Loucy (cell line): ENCODE measurements around the gene MCEE.

ENCODE experiments used
- H2AFZ ChIP-seq: fragments of 200-600 bp; sonication (generic); 2 replicates; pipeline ENCODE4 v1.6.0; 2016; ENCODE audit warnings: antibody characterized with exemption, mild to moderate bottlenecking, low read length, moderate library complexity
- H3F3A ChIP-seq: fragments of 200-600 bp; 2 replicates; pipeline ENCODE4 v1.6.0; 2016; ENCODE audit warnings: antibody characterized with exemption, low read depth, mild to moderate bottlenecking
- H3K27me3 ChIP-seq: fragments of 200-600 bp; sonication (generic); 2 replicates; pipeline ENCODE4 v1.6.1; 2014; ENCODE audit warnings: low read length, mild to moderate bottlenecking; ENCODE audit not compliant: insufficient read depth, poor library complexity, severe bottlenecking
- H3K36me3 ChIP-seq: fragments of 200-600 bp; sonication (generic); 2 replicates; pipeline ENCODE4 v1.6.1; 2016; ENCODE audit warnings: low read length; ENCODE audit not compliant: insufficient read depth
- H3K4me1 ChIP-seq: fragments of 200-600 bp; sonication (generic); 2 replicates; pipeline ENCODE4 v1.5.1; 2014; ENCODE audit warnings: low read length, mild to moderate bottlenecking; ENCODE audit not compliant: insufficient read depth, poor library complexity, severe bottlenecking
- H3K4me2 ChIP-seq: fragments of 200-600 bp; sonication (generic); 2 replicates; pipeline ENCODE4 v1.6.0; 2014; ENCODE audit warnings: antibody characterized with exemption, low read length, low read depth, mild to moderate bottlenecking; ENCODE audit not compliant: poor library complexity, severe bottlenecking
- H3K4me3 ChIP-seq: fragments of 200-600 bp; sonication (generic); 2 replicates; pipeline ENCODE4 v1.5.1; 2014; ENCODE audit warnings: low read length, mild to moderate bottlenecking, mixed read lengths; ENCODE audit not compliant: poor library complexity, severe bottlenecking
- H3K79me2 ChIP-seq: fragments of 200-600 bp; sonication (generic); 2 replicates; pipeline ENCODE4 v1.6.1; 2014; ENCODE audit warnings: low read length; ENCODE audit not compliant: insufficient read depth
- H3K9ac ChIP-seq: fragments of 200-600 bp; sonication (generic); 2 replicates; pipeline ENCODE4 v1.6.0; 2014; ENCODE audit warnings: mild to moderate bottlenecking, low read depth, low read length, moderate library complexity; ENCODE audit not compliant: poor library complexity, severe bottlenecking
- H3K9me2 ChIP-seq: fragments of 200-600 bp; sonication (generic); replicated peaks from 2 replicates; pipeline ENCODE4 v1.6.1; 2016; ENCODE audit warnings: low read depth, low read length, mixed read lengths
- H3K9me3 ChIP-seq: fragments of 200-600 bp; sonication (generic); 2 replicates; pipeline ENCODE4 v1.6.1; 2014; ENCODE audit warnings: mild to moderate bottlenecking, antibody characterized with exemption, low read length, low read depth; ENCODE audit not compliant: insufficient read depth
- H4K20me1 ChIP-seq: fragments of 200-600 bp; sonication (generic); 2 replicates; pipeline ENCODE4 v1.6.0; 2014; ENCODE audit warnings: antibody characterized with exemption, low read length, mild to moderate bottlenecking; ENCODE audit not compliant: insufficient read depth, poor library complexity, severe bottlenecking
- EZH2phosphoT487 ChIP-seq: fragments of 200-600 bp; IDR thresholded peaks from 2 replicates; pipeline ENCODE4 v1.6.1; 2018; ENCODE audit warnings: antibody characterized with exemption, mild to moderate bottlenecking, moderate library complexity, borderline replicate concordance
- TF ChIP-seq, protein P1 (sequence below): fragments of 200-600 bp; sonication (generic); conservative IDR thresholded peaks from 2 replicates; pipeline ENCODE4 v1.5.1; 2014; ENCODE audit warnings: mild to moderate bottlenecking, antibody characterized with exemption, low read length

The MCEE gene

DNA sequence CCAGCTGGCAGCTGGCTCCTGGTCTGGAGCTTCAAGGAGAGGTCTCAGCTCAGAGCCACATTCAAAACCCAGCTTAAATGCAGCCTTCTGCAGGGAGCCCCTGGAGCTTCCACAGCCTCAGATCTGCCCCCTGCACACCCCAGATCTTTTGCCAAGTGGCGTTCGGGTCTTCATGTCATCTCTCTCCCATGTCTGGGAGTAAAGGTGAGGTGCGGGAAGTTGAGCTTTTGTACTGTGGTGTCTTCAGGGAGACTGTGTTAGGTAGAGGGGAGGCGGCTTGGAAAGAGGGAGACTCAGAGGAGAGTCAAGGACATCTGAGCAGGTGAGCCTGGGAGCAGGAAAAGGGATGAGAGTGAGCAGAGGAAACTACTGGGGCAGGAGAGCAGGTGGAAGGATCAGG is 25.8 kb upstream of the MCEE start:
- no peaks in the 10 kb centered on the region for H3K4me1 ChIP-seq
- H3K9me2 ChIP-seq = no peaks in the 10 kb centered on the region
- no peaks in the 10 kb centered on the region for H3K27me3 ChIP-seq
- no peaks in the 10 kb centered on the region for H3K36me3 ChIP-seq
- no peak overlapping the region for H2AFZ ChIP-seq
- H3K4me2 ChIP-seq = no peak overlapping the region
- no peaks in the 10 kb centered on the region for H3F3A ChIP-seq
- H3K9me3 ChIP-seq = no peaks in the 10 kb centered on the region
- no peaks in the 10 kb centered on the region for H4K20me1 ChIP-seq
- no peaks in the 10 kb centered on the region for H3K79me2 ChIP-seq
- no peak overlapping the region for H3K9ac ChIP-seq
- TF ChIP-seq, protein P1, sequence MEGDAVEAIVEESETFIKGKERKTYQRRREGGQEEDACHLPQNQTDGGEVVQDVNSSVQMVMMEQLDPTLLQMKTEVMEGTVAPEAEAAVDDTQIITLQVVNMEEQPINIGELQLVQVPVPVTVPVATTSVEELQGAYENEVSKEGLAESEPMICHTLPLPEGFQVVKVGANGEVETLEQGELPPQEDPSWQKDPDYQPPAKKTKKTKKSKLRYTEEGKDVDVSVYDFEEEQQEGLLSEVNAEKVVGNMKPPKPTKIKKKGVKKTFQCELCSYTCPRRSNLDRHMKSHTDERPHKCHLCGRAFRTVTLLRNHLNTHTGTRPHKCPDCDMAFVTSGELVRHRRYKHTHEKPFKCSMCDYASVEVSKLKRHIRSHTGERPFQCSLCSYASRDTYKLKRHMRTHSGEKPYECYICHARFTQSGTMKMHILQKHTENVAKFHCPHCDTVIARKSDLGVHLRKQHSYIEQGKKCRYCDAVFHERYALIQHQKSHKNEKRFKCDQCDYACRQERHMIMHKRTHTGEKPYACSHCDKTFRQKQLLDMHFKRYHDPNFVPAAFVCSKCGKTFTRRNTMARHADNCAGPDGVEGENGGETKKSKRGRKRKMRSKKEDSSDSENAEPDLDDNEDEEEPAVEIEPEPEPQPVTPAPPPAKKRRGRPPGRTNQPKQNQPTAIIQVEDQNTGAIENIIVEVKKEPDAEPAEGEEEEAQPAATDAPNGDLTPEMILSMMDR = no peak
- TF ChIP-seq EZH2phosphoT487 = no peak
- H3K4me3 ChIP-seq = no peak overlapping the region

DNA sequence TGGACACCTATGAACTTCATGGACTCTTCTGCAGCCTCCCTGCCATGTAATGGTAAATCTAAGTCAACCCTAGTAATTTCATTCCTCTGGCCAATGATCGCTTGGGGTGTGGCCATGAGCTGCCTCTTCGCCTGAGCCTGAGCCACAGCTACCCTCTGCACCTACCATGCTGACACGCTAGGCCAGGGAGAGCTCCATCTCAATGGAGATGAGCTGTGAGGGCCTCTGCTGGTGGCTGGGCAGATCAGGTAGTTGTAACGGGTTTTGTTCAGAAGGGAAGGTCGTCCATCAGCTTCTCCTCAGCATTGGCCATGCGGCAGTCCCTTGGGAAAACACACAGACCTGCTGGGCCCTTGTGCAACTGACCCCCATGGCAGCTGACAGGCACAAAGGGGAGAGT is 24.8 kb upstream of the MCEE start:
- Histone ChIP-seq H3K79me2 (no peaks in the 10 kb centered on the region), H3K4me2 (no peak overlapping the region), H3K36me3 (peaks cover 9% of the 10 kb centered on the region; the same call in 1 of the 2 replicates), H2AFZ (no peak overlapping the region), H3K9ac (no peak overlapping the region), H3K9me2 (no peaks in the 10 kb centered on the region), H3F3A (no peaks in the 10 kb centered on the region), H3K4me3 (no peak overlapping the region), H3K27me3 (no peaks in the 10 kb centered on the region), H3K9me3 (no peaks in the 10 kb centered on the region), H3K4me1 (no peaks in the 10 kb centered on the region), H4K20me1 (no peaks in the 10 kb centered on the region)
- TF ChIP-seq, protein P1 = peak; percentile 41
- no peak for TF ChIP-seq EZH2phosphoT487

DNA sequence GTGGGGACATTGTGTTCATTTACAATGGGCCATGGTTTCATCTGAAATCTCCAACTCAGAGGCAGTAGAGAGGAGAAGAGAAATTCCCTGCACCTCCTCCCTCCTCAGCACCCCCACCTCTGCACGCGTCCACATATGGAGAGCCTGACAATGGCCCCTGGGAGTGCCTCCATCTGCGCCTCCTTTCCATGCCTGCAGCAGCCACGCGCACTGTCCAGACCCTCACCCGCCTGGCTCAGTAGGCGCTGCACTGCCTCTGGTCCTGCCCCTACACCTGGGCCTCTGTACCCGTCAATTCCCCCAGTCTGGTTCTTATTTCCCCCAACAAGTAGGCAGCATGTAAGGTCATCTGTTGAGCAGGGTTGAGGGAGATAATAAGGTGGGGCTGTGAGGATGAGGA is 24.2 kb upstream of the MCEE start:
- Histone ChIP-seq H3K27me3 (no peaks in the 10 kb centered on the region), H3K4me3 (no peak overlapping the region), H3K36me3 (peaks cover 14% of the 10 kb centered on the region; the same call in 1 of the 2 replicates), H3F3A (no peaks in the 10 kb centered on the region), H3K79me2 (no peaks in the 10 kb centered on the region), H3K9me3 (no peaks in the 10 kb centered on the region), H4K20me1 (no peaks in the 10 kb centered on the region), H2AFZ (no peak overlapping the region), H3K9ac (no peak overlapping the region), H3K9me2 (no peaks in the 10 kb centered on the region), H3K4me1 (no peaks in the 10 kb centered on the region), H3K4me2 (no peak overlapping the region)
- TF ChIP-seq, protein P1 = no peak
- TF ChIP-seq EZH2phosphoT487 = no peak
